Measurements from ENCODE around the gene TPRG1.

TPRG1 gene

DNA sequence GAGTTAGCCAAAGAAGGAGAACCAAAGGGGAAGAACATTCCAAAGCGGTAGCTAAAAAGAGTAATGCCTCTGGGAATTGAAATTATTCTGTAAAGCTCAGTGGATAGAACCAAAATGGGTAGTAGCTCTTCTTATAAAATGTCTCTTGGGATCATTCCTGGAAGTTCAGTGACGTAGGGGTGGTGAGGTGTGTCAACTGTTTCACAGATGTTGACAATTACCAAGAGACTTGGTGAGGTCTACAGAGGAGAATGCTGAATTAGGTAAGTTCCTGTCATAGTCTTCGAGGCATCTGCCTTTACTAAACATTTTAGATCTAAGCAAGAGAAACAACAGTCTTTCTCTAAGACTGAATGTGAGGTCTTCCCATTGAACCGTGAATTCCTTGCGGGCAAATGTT lies 67.8 kb downstream of the TPRG1 start:
- H3K4me3 ChIP-seq (ENCODE audit: insufficient read length, low read depth) = no peak overlapping the region
- H3K36me3 ChIP-seq (ENCODE audit: insufficient read depth, insufficient read length, low read length) = no peaks in the 10 kb centered on the region
- no peak overlapping the region for H3K9ac ChIP-seq (ENCODE audit: insufficient read length, low read depth)
- H3K4me1 ChIP-seq (ENCODE audit: insufficient read depth, insufficient read length) = no peaks in the 10 kb centered on the region
- no peak for TF ChIP-seq SUZ12 (IDR thresholded peaks at IDR 0.05; ENCODE audit: extremely low read depth, insufficient read depth, insufficient read length)
- no peak for TF ChIP-seq ZNF274 (IDR thresholded peaks at IDR 0.05; ENCODE audit: low read depth, low read length)
- TF ChIP-seq YY1 (IDR thresholded peaks at IDR 0.05; ENCODE audit: insufficient read depth, insufficient read length) = no peak
- H3K9me3 ChIP-seq (ENCODE audit: insufficient read depth, low read length) = peaks cover 11% of the 10 kb centered on the region
- no peaks in the 10 kb centered on the region for H3K27me3 ChIP-seq (ENCODE audit: insufficient read depth, insufficient read length)
- no peak for DNase-seq (ENCODE audit: low read depth, low spot score)

DNA sequence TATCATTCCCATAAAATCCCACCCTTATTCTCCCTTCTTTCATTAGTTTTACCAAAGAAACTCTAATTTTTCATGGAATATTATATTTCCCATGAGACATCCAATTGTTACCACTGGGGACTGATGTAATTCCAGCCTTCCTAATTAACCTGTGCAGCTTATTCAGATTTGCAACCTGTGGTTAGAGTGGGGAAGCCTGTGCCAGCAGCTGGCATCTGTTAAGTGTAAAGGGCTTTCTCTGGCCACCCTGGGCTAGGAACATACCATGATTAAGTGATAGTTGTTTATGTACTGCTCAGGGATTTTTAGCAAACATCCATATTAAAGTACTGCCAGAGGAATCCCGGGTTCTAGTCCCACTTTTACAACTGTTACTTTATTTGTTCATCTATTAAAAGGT lies 78.2 kb downstream of the TPRG1 start:
- H3K36me3 ChIP-seq (ENCODE audit: insufficient read depth, insufficient read length, low read length) = no peaks in the 10 kb centered on the region
- H3K4me1 ChIP-seq (ENCODE audit: insufficient read depth, insufficient read length) = no peaks in the 10 kb centered on the region
- H3K9ac ChIP-seq (ENCODE audit: insufficient read length, low read depth) = no peak overlapping the region
- no peaks in the 10 kb centered on the region for H3K9me3 ChIP-seq (ENCODE audit: insufficient read depth, low read length)
- TF ChIP-seq ZNF274 (IDR thresholded peaks at IDR 0.05; ENCODE audit: low read depth, low read length) (no peak), SUZ12 (IDR thresholded peaks at IDR 0.05; ENCODE audit: extremely low read depth, insufficient read depth, insufficient read length) (no peak), YY1 (IDR thresholded peaks at IDR 0.05; ENCODE audit: insufficient read depth, insufficient read length) (no peak)
- no peak overlapping the region for H3K4me3 ChIP-seq (ENCODE audit: insufficient read length, low read depth)
- DNase-seq (ENCODE audit: low read depth, low spot score) = no peak
- H3K27me3 ChIP-seq (ENCODE audit: insufficient read depth, insufficient read length) = no peaks in the 10 kb centered on the region

DNA sequence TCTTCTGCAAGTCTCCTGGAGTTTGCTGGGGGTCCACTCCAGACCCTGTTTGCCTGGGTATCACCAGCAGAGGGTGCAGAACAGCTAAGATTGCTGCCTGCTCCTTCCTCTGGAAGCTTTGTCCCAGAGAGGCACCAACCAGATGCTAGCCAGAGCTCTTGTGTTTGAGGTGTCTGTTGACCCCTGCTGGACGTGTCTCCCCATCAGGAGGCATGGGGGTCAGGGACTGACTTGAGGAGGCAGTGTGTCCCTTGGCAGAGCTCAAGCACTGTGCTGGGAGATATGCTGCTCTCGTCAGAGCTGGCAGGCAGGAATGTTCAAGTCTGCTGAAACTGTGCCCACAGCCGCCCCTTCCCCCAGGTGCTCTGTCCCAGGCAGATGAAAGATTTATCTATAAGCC lies 86.5 kb downstream of the TPRG1 start:
- DNase-seq (ENCODE audit: low read depth, low spot score) = no peak
- Histone ChIP-seq H3K4me1 (ENCODE audit: insufficient read depth, insufficient read length) (peaks cover 3% of the 10 kb centered on the region), H3K27me3 (ENCODE audit: insufficient read depth, insufficient read length) (no peaks in the 10 kb centered on the region), H3K4me3 (ENCODE audit: insufficient read length, low read depth) (no peak overlapping the region), H3K9ac (ENCODE audit: insufficient read length, low read depth) (no peak overlapping the region), H3K9me3 (ENCODE audit: insufficient read depth, low read length) (no peaks in the 10 kb centered on the region), H3K36me3 (ENCODE audit: insufficient read depth, insufficient read length, low read length) (no peaks in the 10 kb centered on the region)
- no peak for TF ChIP-seq SUZ12 (IDR thresholded peaks at IDR 0.05; ENCODE audit: extremely low read depth, insufficient read depth, insufficient read length)
- TF ChIP-seq YY1 (IDR thresholded peaks at IDR 0.05; ENCODE audit: insufficient read depth, insufficient read length) = no peak
- TF ChIP-seq ZNF274 (IDR thresholded peaks at IDR 0.05; ENCODE audit: low read depth, low read length) = no peak

DNA sequence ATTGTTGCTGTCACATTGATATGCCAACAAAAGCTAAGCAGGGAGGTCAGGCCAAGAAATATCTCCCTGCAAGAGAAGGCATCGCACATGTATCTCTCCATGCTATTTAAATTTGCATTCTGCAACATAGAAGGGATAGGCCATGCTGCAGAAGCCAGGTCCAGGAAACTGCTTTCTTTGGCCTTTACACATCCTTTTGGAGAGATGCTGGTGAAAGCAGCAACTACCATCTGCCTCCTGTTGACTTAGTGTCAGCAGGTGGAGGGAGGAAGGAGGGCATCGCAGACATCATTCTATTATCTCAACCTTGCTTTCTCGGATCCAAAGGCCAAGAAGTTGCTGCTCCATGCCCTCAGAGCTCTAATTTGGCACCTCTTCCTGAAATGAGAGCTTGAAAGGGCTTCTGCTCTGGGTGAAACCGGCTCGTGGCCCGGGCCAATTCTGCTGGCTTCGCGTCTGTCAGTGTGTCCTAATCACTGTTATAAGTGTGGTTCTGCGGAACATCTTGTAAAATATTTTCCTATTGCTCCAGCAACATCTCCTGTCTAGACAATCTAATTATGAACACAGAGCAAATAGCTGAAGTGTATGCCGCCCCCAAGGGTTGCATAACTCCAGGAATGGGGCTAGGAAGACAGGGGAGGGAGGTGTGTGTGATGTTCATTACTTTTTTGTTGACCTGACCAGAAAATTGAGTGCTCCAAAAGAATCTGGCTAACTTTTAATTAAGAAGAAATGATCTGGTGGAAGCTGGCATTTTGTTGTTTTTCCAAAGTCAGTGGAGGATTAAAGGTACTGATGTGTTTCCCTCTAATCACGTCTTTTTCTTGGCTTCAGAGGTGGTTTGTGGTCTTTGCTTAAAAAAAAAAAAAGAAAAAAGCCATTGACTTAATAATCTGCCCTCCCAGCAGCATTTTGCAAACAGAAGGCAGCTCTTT lies 89.1 kb downstream of the TPRG1 start:
- H3K9ac ChIP-seq (ENCODE audit: insufficient read length, low read depth) = no peak overlapping the region
- DNase-seq (ENCODE audit: low read depth, low spot score) = no peak
- TF ChIP-seq SUZ12 (IDR thresholded peaks at IDR 0.05; ENCODE audit: extremely low read depth, insufficient read depth, insufficient read length) = no peak
- H3K4me3 ChIP-seq (ENCODE audit: insufficient read length, low read depth) = no peak overlapping the region
- H3K27me3 ChIP-seq (ENCODE audit: insufficient read depth, insufficient read length) = no peaks in the 10 kb centered on the region
- H3K36me3 ChIP-seq (ENCODE audit: insufficient read depth, insufficient read length, low read length) = no peaks in the 10 kb centered on the region
- H3K4me1 ChIP-seq (ENCODE audit: insufficient read depth, insufficient read length) = peaks cover 3% of the 10 kb centered on the region
- H3K9me3 ChIP-seq (ENCODE audit: insufficient read depth, low read length) = no peaks in the 10 kb centered on the region

GRCh38 chr3:189262746-189263145 lies 91.0 kb downstream of the TPRG1 start:
- Histone ChIP-seq H3K4me1 (ENCODE audit: insufficient read depth, insufficient read length) (peaks cover 3% of the 10 kb centered on the region), H3K36me3 (ENCODE audit: insufficient read depth, insufficient read length, low read length) (no peaks in the 10 kb centered on the region), H3K9me3 (ENCODE audit: insufficient read depth, low read length) (no peaks in the 10 kb centered on the region), H3K9ac (ENCODE audit: insufficient read length, low read depth) (no peak overlapping the region), H3K4me3 (ENCODE audit: insufficient read length, low read depth) (no peak overlapping the region), H3K27me3 (ENCODE audit: insufficient read depth, insufficient read length) (no peaks in the 10 kb centered on the region)
- TF ChIP-seq ZNF274 (IDR thresholded peaks at IDR 0.05; ENCODE audit: low read depth, low read length) (no peak), YY1 (IDR thresholded peaks at IDR 0.05; ENCODE audit: insufficient read depth, insufficient read length) (no peak), SUZ12 (IDR thresholded peaks at IDR 0.05; ENCODE audit: extremely low read depth, insufficient read depth, insufficient read length) (no peak)
- DNase-seq (ENCODE audit: low read depth, low spot score) = no peak

GRCh38 chr3:189267981-189268613 lies 96.3 kb downstream of the TPRG1 start:
- no peaks in the 10 kb centered on the region for H3K36me3 ChIP-seq (ENCODE audit: insufficient read depth, insufficient read length, low read length)
- no peak for DNase-seq (ENCODE audit: low read depth, low spot score)

DNA sequence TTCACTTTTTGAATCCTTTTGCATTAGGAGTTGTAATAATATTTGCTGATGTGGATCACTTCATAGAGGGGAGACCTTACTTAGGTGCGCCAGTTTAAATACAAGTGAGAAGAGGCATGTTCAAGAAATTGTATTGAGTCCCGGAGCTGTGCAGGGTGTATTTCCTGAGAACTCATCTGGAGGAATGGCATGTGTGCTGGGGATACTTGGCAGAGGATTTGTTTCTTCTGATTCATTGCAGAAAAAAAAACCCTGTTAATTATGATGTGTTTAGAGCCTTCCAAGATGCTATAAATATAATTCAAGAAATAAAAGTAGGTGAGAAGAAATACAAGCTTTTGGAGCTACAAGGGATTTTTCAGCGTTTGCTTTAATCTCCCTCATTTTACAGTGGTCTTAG lies 97.6 kb downstream of the TPRG1 start:
- no peak for DNase-seq (ENCODE audit: low read depth, low spot score)
- Histone ChIP-seq H3K4me1 (ENCODE audit: insufficient read depth, insufficient read length) (no peaks in the 10 kb centered on the region), H3K9ac (ENCODE audit: insufficient read length, low read depth) (no peak overlapping the region), H3K36me3 (ENCODE audit: insufficient read depth, insufficient read length, low read length) (no peaks in the 10 kb centered on the region), H3K4me3 (ENCODE audit: insufficient read length, low read depth) (no peak overlapping the region), H3K9me3 (ENCODE audit: insufficient read depth, low read length) (no peaks in the 10 kb centered on the region), H3K27me3 (ENCODE audit: insufficient read depth, insufficient read length) (no peaks in the 10 kb centered on the region)
- TF ChIP-seq YY1 (IDR thresholded peaks at IDR 0.05; ENCODE audit: insufficient read depth, insufficient read length) (no peak), ZNF274 (IDR thresholded peaks at IDR 0.05; ENCODE audit: low read depth, low read length) (no peak)

More at GRCh38 chr3:189267981-189268613, 96.3 kb downstream of the TPRG1 start:
- Histone ChIP-seq H3K4me3 (ENCODE audit: insufficient read length, low read depth) (no peak overlapping the region), H3K9me3 (ENCODE audit: insufficient read depth, low read length) (no peaks in the 10 kb centered on the region), H3K9ac (ENCODE audit: insufficient read length, low read depth) (no peak overlapping the region), H3K4me1 (ENCODE audit: insufficient read depth, insufficient read length) (no peaks in the 10 kb centered on the region), H3K27me3 (ENCODE audit: insufficient read depth, insufficient read length) (no peaks in the 10 kb centered on the region)
- TF ChIP-seq YY1 (IDR thresholded peaks at IDR 0.05; ENCODE audit: insufficient read depth, insufficient read length) (no peak), ZNF274 (IDR thresholded peaks at IDR 0.05; ENCODE audit: low read depth, low read length) (no peak), SUZ12 (IDR thresholded peaks at IDR 0.05; ENCODE audit: extremely low read depth, insufficient read depth, insufficient read length) (no peak)

Measured in NT2/D1 (cell line).